GM18873 (cell line): ENCODE data around the gene LCN12.

Source experiments
- ATAC-seq: cut with Tn5 transposase; IDR thresholded peaks from one replicate; pipeline ENCODE4 v1.9.1; 2021; ENCODE audit warnings: mild to moderate bottlenecking, moderate library complexity, moderate number of reproducible peaks; ENCODE audit not compliant: unreplicated experiment, low FRiP score

LCN12 gene, protein sequence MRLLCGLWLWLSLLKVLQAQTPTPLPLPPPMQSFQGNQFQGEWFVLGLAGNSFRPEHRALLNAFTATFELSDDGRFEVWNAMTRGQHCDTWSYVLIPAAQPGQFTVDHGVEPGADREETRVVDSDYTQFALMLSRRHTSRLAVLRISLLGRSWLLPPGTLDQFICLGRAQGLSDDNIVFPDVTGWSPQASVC

DNA sequence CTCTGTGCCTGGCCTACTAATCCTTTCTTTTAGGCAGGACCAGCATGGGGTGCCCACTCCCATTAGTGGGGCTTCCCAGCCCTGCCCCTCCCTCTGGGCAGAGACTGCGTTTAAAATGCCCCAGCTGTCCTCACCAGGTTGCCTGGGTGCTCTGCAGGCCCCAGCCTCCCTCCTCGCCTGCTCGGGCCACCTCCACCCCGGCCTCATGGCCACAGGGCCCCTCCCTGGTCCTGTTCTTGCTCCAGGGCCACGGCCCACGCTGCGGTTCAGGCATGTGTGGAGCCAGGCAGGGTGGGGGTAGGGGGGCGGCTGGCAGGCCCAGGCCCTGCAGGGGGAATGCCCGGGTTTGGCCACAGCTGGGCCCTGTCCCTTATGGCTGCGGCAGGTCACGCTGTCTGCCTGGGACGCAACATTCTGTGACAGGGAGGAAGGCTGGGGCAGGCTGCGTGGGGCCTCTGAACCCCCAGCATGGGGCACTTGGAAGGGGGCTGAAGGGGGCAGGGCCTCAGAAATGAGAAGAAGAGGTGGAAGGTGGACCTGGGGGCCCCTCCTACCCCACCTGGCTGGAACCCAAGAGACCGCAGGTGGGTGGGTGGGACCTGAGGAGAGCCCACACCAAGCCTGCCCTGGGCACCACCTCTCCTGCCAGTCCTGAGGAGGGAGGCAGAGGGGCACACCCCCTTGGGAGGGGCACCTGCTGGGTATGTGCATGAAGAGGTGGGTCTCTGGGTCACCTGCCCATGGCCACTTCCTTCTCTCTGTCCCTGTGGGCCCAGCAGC, at the start of gene LCN12:
Gene LCN12 (plus strand): TSS at position 733 of the 780 bp plus-strand sequence. CDS start 55 bp downstream, outside the sequence.
- no peak for ATAC-seq

DNA sequence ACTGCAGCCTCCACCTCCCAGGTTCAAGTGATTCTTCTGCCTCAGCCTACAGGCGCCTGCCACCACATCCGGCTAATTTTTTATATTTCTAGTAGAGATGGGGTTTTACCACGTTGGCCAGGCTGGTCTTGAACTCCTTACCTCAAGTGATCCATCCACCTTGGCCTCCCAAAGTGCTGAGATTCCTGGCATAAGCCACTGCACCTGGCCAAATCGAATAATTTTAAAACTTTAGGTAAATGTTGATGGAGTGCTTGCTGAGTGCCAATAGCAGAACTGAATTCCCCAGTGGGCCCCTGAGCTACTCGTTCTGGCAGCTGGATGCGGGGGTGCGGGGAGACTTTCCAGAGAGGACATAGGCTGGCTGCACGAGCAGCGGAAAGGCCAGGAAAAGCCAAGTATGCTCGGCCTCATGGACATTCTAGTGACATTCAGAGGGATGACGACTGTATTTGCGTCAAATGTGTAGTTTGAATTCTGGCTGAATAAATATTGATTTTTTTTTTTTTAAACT, 49.0 kb upstream of the LCN12 start:
- no peak for ATAC-seq

DNA sequence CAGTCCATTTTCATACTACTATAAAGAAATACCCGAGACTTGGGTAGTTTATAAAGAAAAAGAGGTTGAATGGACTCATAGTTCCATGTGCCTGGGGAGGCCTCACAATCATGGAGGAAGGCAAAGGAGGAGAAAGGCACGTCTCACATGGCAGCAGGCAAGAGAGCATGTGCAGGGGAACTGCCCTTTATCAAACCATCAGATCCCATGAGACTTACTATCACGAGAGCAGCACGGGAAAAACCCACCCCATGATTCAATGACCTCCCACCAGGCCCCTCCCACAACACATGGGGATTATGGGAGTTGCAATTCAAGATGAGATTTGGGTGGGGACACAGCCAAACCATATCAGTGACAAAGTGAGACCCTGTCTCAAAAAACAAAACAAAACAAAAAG, 45.8 kb upstream of the LCN12 start:
- ATAC-seq = no peak

DNA sequence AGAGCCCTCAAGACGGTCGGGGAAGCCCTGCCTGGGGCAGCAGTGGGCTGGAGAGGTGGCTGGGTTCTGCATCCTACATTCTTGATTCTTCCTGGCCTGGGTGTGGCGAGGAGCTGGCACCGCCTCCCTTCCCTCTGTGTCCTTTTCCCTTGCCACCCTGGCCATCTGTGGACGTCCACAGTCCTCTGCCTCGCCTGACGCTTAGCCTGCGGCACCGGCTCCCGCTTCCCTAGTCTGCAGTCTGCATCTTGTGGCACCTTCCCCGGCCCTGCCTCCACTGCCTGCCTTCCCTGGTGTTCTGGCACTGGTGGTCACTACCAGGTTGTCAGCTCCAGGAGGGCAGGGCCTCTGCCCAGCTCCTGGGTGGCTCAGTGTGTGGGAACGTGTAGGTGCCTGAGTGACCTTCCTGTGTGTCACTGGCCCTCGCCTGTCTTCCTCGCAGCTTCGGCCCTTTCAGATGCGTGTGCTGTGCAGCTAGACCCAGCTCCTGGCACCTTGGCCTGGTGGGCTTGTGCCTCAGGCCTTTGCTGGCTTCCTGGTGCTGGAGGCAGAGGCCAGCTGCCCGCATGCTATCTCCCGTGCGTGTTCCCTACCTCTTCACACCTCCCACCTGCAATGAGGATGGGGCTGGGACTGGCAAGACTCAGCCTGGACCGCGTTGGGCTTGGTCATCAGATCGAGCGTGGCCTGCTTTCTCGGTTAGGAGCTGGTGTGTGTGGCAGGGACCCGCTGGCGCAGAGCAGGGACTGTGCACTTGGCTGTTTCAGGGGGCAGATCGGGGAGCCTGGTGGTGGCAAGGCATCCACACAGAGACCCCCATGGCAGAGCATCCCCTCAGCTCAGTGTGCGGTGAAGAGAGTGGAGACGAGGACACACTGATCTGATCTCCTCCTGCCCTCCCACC, 44.8 kb upstream of the LCN12 start:
- ATAC-seq = no peak

DNA sequence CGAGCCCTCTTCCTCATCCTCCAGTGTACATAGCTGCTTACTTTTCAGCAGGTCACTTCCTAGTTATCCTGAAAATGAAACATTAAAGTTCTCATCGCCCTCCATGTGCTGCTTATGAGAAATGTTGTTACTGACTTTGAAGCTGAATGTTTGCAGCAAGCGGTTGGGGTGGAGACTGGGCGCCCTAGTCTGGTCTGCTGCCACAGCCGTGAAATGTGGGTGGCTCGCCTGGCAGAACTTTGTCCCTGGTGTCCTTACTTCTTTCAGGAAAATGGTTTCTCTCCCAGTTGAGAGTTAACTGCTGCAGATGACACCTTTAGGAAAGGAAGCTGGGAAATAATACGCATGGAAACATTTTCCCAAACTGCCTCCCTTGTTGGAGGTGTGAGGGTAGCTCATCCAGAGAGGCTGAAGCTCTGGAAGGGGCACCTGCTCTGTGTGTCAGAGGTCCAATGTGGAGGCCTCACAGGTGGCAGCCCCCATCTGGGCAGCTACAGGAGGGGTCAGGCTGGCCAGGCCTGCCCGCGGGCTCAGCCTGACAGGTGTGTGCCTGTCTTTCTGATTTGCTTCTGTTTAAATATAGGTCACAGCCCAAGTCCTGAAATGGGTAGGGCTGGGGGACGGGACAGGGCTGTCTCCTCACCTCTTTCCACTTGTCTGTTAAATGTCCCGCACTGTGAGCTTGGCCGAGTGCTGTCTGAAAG, 41.7 kb upstream of the LCN12 start:
- no peak for ATAC-seq

DNA sequence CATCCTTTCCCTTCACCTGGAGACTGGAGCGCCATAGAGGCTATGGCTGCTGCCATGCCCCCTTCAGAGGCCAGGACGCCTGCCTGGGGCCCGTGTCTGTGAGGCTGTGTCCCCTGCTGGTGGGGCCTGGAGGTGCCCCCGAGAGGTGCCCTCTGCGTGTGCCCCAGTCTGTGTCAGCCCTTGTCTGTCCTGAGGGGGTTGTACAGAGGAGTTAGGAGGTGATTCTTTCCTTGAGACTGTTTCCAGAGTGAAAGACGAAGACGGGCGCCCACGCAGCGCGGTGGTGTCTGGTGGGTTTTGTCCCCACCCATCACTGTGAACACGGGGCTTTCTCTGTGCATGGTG, 41.2 kb upstream of the LCN12 start:
- no peak for ATAC-seq

DNA sequence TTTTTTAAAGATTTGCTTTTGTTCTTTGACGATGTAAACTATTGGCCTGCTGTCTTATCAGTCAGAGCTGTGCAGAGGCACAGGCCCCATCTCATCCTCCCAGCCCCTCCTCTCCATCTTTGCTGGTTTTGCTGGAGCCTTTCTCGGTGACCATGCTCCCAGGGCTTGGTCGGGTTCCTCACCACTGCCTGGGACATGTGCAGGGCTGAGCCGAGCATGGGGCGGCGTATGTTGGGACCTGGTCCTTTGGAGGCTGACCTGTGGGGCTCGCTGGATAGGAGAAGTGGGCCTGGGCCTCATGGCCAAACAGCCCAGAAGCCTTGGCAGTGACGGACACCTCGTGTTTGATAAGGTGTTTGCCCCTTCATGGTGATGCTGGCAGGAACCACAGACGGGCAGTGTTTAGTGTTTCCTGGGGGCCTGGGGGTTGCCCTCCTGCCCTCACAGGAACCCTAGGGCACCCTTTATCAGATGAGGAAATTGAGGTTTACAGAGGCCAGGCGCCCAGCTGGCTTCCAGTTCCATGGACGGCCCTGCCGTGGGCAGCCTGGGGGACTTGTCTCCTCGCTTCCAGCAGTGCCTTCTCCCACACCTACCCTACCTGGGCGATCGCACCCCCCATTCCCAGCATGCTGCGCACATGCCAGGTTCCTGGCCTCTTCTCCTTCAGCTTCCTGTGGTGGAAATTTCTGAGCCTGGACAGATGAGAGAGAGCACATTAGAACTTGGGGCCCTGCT, 38.2 kb upstream of the LCN12 start:
- no peak for ATAC-seq

DNA sequence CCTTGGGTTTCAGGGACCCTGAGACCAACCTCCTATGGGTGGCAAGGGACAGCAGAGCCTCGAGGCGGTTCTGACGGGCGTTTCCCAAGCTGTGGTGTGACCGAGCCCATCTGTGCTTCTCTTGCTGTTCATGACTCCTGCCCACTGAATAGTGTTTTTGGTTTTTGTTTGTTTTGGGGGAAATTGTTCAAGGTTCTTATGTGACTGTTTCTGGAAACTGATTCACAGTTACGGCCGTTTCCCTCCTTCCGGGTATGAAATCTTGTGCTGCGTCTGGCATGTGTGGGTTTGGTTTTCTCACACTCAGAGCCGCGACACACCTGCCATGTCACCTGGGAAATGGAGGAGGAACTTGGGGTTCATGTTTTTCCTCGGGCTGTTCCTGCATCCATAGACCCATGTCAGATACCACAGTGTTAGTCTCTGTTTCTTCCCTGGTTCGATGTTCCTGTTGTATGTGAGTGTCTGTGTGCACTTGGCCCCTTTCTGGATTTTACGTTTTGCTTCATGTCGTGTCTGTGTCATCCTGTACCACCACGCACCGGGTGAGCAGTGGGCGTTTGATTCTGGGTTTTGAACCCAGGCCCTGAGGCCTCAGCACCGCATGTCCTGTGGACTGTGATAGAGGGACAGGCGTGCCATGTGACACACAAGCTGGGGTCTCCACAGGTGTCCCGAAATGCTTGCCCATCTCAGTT, 36.3 kb upstream of the LCN12 start:
- no peak for ATAC-seq

DNA sequence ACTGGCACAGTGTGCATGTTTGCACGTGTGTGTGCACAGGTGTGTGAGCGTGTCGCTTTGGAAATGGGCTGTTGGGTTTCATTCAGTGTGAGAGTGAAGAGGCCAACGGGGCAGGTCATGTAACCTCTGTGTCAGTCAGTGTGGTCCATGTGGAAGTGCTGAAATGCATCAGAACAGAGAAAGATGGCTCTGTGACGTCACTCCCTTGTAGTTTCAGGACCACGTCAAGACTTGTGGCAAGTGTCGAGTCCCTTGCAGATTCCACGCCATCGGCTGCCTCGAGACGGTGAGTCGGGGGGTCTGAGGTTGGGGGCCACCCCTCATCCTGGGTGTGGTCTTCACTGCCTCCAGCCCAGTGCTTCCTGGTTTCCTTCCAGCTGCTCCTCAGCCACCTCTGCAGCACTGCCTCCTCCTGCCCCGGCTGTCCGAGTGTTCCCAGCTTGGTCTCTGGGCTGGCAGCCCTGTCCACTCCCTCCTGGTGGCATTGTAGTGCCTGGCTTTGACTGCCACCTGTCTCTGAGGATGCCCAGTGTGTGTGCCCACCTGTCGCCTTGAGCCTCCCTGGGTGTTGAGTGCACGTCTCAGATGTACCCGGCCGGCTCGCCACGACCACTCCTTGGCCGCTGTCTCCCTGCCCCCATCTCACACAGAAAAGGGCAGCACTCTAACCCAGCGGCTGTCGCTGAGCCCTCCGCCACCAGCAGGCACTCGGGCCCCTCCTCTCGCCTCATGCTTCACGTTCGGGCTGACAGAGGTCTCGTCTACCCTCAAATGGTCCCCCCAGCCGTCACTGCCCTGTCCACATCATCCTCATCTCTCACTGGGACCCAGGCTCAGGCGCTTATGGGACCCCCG, 35.5 kb upstream of the LCN12 start:
- no peak for ATAC-seq

DNA sequence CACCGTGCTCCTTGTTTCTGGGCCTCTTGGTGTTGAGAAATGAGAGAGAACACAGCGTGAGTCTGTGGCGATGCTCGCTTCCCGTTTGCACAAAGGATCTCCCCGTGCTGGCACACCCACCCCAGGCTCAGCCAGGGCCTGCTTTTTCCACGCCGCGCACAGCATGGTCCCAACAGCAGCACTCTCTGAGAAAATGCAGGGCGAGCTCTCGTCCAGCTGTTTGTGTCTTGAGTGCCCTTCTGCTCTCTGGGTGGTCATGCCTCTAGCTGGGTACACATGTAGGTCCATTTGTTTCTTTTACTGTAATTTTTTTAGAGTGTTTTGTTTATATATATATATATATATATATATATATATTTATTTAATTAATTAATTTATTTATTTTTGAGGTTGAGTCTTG, 34.2 kb upstream of the LCN12 start:
- no peak for ATAC-seq

DNA sequence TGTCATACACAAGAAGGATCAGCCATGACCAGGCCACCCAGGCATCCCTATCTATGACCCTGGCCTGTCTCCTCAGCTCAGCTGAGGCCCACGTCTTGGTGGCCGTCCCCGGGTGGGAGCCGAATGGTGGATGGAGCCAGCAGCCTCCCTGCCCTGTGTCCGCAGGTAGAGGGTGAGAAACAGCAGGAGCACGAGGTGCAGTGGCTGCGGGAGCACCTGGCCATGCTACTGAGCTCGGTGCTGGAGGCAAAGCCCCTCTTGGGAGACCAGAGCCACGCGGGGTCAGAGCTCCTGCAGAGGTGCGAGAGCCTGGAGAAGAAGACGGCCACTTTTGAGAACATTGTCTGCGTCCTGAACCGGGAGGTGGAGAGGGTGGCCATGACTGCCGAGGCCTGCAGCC, 32.0 kb upstream of the LCN12 start:
- ATAC-seq = no peak

DNA sequence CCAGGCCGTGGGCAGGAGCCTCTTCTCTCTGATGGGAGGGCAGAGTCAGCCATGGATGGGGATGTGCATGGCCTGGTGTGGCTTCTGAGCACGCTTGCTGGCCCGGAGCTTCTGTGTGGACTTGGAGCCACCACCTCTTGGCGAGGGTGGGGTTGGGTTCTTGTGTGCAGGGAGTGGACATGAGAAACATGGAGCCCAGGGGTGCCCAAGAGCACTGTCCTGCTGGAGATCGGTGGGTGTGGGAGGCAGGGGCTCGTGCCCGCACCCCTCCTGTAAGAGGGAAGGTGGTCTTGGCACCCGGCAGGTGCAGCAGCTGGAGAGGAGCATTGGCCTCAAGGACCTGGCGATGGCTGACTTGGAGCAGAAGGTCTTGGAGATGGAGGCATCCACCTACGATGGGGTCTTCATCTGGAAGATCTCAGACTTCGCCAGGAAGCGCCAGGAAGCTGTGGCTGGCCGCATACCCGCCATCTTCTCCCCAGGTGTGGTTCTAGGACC, 31.3 kb upstream of the LCN12 start:
- no peak for ATAC-seq

DNA sequence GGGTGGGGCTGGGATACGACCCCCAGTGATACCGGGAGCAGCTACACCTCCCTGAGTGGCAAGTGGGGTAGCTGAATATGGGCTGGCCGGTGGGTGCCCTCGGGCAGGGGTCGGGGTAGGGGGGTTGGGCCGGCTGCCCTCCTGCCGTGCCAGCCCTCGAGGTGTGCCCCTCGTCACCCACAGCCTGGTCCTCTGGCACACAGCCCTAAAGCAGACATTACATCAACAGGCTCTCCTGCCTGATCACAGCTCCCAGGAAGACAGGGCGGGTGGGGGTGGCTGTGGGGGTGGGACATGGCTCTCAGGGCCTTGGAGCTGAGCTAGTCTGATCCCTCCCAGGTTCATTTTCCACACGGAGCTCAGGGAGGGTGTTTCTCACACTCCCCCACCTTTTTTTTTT, 30.8 kb upstream of the LCN12 start:
- no peak for ATAC-seq

DNA sequence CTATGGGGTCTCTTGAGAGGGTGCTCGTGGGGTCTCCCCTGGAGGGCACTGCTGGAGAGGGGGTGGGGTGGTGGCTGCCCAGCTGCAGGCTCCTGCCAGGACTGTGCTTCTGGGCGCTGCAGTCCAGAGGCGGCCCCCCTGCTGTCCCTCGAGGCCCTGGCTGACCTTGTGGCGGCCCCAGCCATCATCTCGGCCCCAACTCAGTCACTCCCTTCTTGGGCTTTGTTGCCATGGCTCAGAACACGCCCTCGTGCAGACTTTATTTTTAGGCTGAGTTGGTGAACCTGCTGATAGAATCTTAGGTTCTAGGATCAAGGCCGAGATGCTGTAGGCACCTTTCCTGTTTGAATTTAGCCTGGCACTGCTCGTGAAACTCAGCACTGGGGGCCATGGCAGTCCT, 30.4 kb upstream of the LCN12 start:
- ATAC-seq = no peak

DNA sequence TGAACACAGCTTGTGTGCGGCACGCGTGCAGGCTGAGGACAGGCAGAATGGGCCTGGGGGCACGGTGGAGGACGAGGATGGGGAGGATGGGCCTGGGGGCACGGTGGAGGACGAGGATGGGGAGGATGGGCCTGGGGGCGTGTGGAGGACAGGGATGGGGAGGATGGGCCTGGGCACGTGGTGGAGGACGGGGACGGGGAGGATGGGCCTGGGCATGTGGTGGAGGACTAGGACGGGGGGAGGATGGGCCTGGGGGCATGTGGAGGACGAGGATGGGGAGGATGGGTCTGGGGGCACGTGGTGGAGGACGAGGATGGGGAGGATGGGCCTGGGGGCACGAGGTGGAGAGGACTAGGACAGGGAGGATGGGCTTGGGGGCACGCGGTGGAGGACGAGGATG, 29.5 kb upstream of the LCN12 start:
- ATAC-seq = no peak

DNA sequence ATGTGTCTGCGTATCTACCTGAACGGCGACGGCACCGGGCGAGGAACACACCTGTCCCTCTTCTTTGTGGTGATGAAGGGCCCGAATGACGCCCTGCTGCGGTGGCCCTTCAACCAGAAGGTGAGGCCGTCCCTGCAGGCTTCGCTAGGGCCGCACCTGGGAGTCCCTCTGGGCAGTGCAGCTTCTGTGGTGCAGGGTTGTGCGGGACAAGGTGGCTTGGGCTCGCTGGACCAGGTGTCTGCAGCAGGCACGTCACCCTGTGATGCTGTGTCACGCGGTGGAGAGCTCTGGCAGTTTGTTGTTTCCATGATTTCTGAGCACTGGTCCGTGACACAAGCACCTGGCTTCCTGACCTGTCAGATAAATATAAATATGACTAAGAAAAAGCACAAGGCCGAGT, 28.2 kb upstream of the LCN12 start:
- ATAC-seq = no peak

DNA sequence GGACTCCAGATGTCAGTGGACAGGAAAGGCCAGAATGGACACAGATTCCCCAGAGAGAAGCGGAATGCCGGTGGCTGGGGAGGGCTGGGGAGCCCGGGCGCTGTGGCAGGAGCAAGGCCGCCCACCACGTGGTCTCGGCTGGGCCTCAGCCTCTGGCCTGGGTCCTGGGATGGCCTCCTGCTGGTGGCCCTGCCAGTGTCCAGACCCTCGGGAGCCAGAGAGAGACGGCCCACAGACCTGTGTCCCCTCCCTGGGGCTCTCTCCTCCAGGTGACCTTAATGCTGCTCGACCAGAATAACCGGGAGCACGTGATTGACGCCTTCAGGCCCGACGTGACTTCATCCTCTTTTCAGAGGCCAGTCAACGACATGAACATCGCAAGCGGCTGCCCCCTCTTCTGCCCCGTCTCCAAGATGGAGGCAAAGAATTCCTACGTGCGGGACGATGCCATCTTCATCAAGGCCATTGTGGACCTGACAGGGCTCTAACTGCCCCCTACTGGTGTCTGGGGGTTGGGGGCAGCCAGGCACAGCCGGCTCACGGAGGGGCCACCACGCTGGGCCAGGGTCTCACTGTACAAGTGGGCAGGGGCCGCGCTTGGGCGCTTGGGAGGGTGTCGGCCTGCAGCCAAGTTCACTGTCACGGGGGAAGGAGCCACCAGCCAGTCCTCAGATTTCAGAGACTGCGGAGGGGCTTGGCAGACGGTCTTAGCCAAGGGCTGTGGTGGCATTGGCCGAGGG, 26.5 kb upstream of the LCN12 start:
- ATAC-seq = no peak
